ENCODE results near the gene KLF11.

Gene KLF11

DNA sequence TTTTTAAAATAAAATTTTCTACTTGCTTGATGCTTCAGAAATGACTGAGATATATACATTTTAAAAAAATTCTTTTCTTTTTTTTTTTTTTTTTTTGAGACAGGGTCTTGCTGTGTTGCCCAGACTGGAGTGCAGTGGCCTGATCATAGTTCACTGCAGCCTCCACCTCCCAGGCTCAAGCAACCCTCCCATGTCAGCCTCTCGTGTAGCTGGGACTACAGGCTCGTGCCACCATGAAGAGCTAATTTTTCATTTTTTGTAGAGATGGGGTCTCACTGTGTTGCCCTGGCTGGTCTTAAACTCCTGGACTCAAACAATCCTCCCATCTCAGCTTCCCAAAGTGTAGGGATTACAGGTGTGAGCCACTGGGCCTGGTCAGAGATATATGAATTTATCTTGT, 24.0 kb downstream of the KLF11 start:
- DNase-seq = no peak

DNA sequence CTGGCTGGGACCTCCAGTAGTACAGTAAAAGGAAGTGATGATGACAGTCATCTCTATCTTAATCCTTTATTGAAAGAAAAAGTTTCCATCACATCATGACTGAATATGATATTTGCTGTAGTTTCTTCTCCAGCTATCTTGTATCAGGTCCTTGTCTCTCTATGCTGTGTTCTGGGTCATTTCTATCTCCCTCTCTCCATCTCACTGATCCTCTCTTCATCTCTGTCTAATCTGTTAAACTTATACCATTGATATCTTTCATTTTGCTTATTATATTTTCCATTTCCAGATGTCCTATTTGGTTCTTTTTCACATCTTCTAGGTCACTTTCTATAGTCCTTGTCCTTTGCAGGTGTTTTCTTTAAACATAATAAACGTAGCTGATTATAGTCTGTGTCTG, 24.5 kb downstream of the KLF11 start:
- no peak for DNase-seq

DNA sequence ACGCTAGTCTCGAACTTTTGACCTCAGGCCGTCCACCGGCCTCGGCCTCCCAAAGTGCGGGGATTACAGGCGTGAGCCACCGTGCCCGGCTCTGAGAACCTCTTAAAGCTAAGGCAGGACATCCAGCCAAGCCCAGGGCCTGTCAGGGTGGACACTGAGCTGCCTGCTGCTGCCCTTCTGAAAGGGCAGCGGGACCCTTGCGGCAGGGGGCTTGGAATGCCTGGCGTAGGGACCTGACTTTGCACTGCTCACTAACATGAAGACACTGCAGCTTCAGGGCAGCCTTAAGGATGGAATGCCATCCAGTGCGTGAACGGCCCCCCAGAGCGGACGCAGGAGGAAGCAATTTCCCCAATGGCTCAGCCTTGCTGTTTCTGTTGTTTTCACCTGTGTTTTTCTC, 27.8 kb downstream of the KLF11 start:
- DNase-seq = no peak

DNA sequence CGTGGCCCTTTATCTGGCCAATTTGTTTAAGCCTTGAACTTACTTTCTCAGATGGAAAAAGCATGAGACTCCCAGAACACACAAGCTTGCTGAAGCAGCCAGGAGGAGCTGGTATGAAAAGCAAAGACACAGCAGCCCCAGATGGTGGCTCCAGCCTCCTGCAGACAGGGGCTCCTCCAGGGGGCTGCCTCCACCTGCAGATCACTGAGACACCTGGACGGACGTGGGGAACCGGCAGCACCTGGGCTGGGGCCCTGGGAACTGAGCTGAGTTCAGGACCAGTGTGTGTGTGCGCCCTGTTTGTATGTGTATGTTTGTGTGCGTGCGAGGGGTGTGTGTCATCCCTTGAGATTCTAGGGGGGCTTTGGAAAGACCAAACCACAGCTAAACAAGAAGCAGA, 28.2 kb downstream of the KLF11 start:
- DNase-seq = no peak

DNA sequence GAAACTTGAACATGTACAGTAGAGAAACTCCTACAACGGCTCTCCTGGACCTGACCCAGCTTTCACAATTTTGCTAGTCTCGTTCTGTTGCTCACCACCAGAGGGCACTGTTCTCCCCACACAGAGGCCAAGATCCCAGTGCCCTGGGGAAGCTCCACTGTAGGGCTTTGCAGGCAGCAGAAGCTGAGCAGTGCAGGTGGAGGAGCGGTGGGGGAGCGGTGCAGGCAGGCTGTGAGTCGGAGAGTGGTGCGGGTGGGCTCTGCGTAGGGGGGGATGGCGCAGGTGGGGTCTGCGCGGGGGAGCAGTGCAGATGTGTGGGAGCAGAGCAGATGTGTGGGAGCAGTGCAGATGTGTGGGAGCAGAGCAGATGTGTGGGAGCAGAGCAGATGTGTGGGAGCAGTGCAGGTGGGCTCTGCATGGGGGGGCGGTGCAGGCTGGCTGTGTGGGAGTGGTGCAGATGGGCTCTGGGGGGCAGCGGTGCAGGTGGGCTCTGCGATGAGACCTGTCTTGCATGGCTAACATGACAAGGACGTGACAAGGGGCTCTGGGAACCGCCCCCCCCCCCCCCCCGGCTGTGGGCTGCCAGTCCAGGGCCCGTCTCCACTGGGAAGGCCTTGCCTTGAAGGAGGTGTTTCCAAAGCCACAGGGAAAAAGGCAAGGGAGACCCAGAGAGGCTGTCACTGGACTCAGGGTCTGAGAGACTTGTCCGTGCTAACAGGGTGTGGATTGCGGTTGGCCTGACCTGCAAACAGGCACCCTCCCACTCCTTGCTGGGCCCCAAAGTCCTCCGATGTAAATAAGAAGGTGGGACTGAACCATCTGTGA, 29.5 kb downstream of the KLF11 start:
- DNase-seq = peak; percentile 76

DNA sequence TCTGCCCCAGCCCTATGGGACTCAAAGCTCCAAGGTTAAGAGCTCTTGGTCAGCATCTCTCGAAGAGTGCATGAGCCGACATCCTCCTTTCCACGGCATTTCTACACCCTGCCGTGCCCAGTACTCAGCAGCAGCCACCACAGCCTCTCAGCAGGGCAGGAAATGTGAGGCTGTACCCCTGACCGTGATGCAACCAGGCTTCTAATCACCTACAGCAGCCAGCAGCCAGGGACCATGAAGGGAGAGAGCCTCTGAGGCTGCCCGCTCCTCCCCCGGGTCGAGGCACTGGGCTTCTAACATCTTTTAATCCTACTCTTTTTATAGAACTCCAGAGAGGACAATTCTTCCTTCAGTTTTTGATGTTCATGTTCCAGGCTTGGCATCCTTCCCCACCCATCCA, 30.4 kb downstream of the KLF11 start:
- no peak for DNase-seq

DNA sequence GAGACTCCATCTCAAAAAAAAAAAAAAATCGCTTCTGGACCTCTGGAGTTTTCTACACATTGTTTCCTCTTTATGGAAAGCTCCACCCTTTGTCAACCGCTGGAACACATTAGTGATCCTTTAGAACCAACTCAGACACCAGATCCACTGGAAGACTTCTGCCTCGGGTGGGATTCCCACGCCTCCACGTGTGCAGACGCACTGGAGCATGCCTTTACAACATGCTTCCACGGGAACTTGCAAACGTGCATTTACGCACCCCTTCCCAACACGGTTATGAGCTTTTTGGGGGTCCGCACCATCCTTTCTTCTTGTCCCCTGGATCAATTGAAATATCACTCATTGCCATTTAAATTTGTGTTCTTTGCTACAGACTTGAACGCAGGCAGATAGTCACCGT, 31.8 kb downstream of the KLF11 start:
- DNase-seq = no peak

DNA sequence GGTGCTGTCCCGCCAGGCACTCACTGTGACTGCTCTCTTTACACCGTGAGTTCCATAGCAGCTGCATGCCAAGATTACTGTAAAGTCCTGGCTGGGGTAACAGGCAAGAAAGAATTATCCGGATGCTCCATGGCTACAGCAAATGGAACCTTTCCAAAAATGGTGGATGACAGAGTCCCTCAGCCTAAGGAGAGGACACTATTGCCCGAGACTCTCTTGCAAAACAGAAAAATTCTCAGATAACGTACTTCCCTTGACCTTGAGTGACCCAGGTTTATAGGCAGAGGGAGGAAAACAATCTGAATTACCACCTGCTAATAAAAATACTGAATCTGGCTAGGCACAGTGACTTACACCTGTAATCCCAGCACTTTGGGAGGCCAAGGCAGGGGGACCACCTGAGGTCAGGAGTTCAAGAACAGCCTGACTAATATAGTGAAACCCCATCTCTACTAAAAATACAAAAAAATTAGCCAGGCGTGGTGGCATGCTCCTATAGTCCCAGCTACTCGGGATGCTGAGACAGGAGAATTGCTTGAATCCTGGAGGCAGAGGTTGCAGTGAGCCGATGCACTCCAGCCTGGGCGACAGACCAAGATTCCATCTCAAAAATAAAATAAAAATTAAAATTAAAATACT, 32.3 kb downstream of the KLF11 start:
- DNase-seq = no peak

DNA sequence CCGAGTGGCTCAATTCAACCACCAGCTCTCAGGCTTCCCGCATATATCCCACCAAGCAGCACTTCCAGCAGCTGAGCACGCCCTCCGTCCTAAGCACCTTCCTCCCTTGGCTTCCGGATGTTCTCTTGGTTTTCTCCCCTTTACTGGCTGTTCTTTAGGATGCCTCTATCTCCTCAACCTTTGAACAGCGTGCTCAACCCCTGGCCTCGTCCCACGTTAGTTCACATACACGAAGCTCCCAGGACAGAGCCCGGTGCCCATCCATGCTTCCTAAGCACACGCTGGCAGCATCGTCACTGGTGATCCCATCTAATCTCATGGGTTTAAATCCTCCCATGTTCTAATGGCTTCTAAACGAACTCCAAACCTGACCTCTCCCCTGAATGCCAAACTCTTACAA, 33.2 kb downstream of the KLF11 start:
- DNase-seq = no peak

DNA sequence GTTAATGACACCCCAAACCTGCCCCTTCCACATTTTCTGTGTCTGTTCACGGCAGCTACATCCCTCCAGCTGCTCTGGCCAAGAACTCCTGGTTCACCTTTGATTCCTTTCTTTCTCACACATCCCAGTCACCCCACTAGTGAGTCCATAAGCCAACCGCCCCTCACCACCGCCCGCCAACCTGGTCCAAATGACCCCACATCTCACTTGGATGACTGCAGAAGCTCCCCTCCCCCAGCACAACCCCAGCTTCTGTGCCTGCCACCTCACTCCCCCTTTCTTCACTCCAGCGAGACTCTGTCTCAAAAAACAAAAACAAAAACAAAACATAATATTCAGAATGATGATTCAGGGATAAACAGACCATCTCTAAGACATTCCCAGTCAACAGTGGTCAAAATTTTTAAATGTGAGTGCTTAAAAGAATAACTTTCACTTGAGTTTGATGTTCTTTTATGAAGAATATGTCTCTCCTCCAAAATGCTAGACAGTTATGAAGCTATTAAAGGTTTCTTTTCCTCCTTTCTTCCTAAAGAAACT, 33.7 kb downstream of the KLF11 start:
- no peak for DNase-seq

DNA sequence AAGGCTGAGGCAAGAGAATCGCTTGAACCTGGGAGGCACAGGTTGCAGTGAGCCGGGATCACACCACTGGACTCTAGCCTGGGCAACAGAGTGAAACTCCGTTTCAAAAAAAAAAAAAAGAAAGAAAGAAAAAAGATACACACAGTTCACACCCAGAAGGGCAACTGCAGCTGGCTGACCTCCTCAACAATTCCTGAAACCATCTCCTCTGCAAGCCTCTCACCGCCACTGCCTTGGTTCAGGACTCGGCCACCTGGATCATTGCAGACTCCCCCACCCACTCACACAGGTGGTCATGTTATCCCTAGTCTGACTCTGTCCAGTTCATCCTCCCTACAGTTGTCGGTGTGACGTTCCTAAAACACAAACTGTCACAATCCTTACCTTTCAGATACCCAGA, 34.7 kb downstream of the KLF11 start:
- no peak for DNase-seq

DNA sequence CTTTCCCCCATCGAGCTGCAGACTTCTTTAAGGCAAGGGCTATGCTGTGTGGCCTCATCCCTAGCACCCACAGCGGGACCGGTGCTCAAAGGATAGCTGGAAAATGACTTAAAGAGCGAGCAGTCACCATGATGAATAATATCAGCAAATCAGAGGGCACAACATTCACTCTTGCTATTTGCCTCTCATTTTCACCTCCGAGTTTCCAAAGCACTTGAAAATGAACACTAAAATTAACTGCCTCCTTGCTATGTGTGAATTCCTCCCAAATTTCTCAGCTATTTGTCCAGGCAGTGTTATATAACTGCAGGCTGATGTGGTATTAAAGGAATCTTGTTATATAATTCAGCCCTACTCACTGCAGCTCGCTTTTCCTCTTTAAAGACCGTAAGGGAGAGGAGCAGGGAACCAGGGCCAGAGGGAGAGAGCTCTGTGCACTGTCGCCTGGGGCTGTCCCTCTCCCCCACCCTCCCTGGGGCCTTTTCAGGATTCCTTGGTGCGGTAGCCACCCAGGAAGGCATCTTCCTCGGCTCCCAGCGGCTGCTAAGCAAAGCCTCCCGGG, 35.4 kb downstream of the KLF11 start:
- DNase-seq = no peak

DNA sequence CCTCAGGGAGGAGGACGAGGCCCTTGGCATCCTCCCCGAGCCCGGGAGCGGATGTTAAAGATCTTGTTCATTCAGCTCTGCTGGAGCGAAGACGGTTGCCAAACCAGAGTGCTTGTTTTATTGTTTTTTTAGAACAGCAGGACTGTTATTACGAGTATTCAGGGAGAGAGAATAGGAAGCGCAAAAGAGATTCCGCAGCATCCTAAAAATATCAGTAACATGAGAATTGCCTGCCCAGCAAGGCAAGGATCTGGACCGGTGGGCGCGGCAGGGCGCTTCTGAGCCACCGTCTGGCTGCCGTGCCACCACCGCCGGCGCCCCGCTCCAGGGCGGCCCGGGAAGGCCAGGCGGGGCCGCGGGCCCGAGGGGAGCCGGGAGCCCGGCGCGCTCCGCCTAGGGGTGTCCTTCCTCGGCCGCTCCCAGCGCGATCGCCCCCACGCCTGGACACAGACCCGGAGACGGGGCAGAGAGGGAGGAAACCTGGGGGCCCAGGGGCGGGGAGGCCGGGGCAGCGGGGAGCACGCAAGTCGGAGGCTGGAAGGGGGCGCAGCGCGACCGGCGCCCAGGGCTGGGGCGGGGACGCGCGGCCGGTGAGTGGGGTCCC, 36.0 kb downstream of the KLF11 start:
- peak; percentile 13 for DNase-seq

DNA sequence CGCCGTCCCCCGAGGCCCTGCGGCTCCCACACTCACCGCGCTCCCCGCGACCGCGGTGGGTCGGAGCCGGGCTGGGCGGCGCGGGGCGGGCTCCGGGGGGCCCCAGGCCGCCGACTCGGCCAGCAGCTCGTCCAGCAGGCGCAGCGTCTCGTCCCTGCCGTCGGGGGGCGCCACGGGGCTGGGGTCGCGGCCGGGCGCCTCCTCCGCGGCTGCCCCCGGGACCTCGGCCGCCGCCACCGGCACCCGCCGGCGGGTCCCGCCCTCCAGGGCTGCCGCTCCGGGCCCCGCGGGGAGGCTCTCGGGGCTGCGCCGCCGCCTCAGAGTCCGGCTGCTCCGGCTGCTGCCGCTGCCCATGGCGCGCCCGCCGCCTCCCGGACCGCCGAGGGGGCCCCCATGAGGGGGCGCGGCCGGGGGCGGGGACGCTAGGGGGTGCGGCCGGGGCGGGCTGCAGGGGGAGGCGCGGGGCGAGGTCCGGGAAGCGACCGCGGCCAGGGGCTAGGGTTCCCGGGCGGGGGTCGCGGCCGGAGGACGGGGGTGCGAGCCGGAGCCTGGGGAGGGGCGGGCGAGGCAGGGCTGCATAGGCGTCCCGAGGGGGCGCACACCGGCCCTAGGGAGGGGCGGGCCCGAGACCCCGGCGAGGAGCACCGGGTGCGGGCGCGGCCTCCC, 36.7 kb downstream of the KLF11 start, which contains the start of gene CYS1:
CYS1 (minus strand) TSS at position 542 of the 666 bp plus-strand sequence; CDS start at position 354, 188 bp downstream.
- DNase-seq = no peak

DNA sequence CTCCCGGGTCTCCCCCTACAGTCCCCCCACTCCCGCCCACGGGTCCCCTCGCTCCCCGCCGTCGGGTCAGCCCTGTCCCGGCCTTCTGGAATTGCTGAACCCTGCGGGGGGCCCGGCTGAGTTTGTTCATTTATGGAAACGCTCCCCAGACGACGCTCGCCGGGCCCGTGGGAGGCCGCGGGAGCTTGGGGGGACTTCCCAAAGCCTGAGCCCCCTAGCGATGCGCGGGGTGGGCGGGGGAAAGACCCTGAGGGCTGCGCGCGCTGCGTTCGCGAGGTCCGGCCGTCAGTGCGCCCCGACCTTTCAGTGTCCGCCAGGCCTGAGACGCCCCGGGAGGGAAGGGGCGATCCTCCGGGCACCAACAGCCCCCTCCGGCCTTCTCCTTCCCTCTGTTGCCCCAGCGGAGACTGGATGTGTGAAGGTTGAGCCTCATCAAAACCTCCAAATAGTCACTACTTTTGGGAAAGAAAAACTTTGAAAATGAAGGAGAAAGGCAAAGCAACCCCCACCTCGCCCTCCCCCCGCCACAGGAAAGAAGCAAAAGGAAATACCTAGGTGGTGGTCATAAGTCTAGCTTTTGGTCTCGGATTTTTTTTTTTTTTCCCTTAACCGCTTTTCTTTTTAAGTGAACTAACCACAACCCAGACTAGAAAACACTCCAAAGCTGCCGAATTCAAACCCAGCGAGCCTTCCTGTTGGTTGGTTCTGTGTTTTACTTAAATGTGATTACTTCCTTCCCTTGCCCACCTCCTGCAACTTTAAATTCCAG, 37.4 kb downstream of the KLF11 start:
- DNase-seq = peak; percentile 70

DNA sequence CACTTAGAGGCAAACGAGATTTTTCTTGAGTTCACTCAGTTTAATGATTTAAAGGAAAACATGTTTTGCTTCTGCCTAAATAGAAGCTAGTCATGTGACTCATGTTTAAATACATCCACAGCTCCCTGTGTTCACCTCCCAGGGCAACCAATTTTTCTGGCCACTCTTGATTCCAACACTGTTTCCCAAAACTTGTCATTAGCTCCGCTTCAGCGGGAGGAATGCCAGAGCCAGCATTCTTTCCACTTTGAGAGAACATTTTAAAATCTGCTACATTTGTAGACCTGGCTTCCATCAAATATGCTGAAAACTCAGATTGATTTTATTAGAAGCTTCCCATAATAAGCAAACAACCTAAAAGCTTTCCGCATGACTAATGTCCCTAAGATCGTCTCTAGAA, 39.7 kb downstream of the KLF11 start:
- no peak for DNase-seq

DNA sequence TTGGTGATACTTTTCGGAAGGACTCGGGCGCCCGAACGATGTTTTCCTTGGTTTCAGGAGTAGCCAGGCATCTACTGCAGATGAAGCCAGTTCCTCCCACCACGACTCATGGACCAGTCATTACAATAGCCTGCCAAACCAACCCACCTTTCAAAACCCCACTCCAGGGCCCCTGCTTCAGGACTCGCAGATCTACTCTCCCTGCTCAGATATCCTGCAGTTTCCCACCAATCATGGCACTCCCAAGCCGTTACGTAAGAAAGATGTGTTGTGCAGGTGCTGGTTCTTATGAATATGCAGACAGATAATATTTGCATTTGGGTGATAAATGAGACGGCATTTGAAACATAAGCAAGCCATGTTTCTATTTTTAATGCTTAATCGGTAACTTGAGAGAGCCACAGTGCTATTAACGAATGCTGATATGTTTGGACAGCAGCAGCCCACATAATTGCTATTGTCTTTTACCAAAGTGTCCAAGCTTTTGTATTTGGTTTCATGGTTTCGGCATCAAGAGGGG, 40.4 kb downstream of the KLF11 start:
- no peak for DNase-seq

DNA sequence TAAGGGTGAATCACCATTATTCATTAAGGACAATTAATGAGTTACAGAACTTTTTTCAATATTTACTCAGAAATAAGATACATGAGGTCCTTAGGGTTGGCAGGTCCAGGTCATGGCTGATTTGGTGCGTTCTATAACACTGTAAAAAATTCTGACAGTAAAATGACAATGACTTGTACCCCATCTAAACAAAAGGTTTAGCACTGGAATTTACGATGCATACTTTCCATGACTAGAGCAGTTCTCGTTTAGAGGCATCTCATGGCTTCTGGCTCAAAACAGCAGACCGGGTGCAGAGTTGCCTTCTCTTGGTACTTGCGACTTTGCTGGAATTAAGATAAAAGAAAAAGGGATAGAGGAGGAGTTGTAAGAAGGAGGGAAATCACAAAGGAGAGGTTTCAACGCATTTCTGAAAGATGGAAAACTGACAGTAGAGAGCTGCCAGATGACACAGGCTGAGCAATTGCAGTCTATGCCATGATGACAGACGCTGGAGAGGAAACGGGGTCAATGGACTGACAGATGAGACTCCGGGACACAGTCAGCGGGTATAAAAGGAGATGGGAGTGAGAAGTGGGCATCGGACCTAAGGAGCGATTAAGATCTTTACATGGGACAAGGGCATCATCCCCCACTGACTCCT, 41.0 kb downstream of the KLF11 start:
- no peak for DNase-seq

DNA sequence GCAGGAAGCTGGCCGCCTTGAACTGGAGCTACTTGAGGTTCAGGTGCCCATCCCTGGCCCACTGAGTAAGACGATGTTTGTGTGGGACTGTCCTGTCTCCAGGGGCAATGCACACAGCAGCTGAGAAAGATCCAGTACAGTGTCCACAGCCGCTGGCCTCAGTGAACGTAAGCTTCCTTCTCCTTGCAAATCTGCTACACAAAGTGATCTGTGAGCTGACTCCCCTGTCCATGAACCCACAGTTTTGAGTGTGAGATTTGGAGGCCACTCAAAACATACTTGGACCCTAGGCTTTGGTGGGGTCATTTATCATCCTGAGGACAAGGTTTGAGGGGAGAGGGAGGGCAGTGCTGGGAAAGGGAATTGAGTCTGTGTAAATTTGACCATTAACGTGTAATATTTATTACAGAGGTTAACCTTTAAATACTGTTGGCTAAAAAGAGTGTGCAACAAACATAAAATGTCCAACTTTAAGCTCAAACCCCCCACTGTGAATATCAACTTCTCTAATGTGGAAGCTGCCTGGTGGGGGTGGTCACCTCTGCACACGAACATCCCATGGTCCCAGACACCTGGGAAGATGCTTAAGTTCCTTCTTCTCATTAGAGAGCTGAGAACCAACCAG, 41.8 kb downstream of the KLF11 start:
- no peak for DNase-seq

DNA sequence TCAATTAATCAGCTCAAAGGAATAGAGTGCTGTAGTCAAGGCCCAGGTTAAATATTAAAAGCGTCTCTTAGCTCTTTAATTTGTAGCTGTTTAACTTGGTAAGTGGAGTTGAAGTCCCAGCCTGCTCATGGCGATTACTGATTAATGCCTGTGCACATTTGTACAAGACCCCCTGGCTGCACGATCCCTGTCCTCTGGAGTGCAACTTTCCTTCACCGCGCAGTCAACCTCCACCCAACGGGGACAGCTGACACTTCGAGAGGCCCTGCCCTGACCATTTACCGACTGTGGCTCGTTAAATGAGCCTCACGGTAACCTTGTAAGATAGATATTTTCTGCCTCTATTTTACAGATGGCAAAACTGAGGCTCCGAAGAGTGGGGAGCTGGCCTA, 42.3 kb downstream of the KLF11 start:
- DNase-seq = no peak

DNA sequence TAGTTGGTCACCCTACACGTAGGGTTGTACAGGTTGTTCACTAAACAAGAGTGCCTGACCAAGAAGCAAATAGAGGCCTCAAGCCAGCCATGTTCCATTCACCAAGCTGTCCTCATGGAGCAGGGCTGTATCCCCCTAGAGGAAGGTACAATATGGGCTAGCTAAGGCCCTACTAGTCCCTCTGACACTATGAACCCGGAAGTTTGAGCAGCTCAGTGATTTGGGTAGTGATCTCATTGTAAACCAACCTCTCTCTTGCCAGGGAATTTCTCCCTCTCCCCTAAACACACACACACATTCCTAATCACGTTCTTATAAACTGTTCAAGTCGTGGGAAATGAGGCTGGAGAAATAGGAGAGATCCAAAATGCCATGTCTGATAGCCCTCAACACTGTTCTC, 43.6 kb downstream of the KLF11 start:
- DNase-seq = no peak

Data from central memory CD4-positive, alpha-beta T cell (primary cell).